BE2C (cell line): ENCODE measurements around the gene SMURF1.

Experiments used
- DNase-seq: peaks from one replicate; pipeline ENCODE4 v3.0.0-alpha.2; 2020
- H3K27me3 ChIP-seq: fragments of 250-450 bp; sonication (Bioruptor Pico); 2 replicates; pipeline ENCODE4 v1.5.1; 2020; ENCODE audit warnings: mild to moderate bottlenecking
- H3K36me3 ChIP-seq: fragments of 250-450 bp; sonication (Bioruptor Pico); 2 replicates; pipeline ENCODE4 v1.5.1; 2020; ENCODE audit warnings: mild to moderate bottlenecking
- H3K4me1 ChIP-seq: fragments of 250-450 bp; sonication (Bioruptor Pico); 2 replicates; pipeline ENCODE4 v1.5.1; 2020
- H3K4me3 ChIP-seq: 2 replicates; pipeline ENCODE4 v1.5.1; 2011; ENCODE audit warnings: low read depth, low read length
- H3K9me3 ChIP-seq: fragments of 250-450 bp; sonication (Bioruptor Pico); 2 replicates; pipeline ENCODE4 v1.5.1; 2020
- TF ChIP-seq, protein P1 (sequence below): IDR thresholded peaks from 2 replicates; pipeline ENCODE4 v1.5.1; 2012; ENCODE audit warnings: mild to moderate bottlenecking, low read depth, low read length

Gene SMURF1

DNA sequence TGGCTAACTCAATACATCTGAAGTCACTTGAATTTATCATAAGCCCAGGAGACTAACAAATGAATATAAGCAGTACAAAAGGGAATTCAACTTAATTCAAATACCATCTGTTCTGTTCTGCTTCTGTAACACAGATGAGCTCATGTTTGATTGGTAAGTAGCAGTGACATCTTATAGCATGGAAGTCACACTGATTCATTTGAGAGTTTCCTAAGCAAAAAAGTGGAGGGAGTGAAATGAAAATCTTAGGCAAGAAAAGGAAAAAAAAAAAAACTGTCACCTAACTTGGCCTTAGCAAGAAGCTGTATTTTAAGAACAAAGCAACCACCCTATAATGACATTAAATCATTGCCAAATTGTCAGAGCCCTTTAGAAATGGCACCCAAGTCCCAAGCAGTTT is 49.5 kb downstream of the SMURF1 start:
- no peak overlapping the region for H3K4me3 ChIP-seq
- no peaks in the 10 kb centered on the region for H3K36me3 ChIP-seq
- H3K9me3 ChIP-seq: no peaks in the 10 kb centered on the region
- H3K4me1 ChIP-seq: no peaks in the 10 kb centered on the region
- no peaks in the 10 kb centered on the region for H3K27me3 ChIP-seq
- TF ChIP-seq, protein P1, sequence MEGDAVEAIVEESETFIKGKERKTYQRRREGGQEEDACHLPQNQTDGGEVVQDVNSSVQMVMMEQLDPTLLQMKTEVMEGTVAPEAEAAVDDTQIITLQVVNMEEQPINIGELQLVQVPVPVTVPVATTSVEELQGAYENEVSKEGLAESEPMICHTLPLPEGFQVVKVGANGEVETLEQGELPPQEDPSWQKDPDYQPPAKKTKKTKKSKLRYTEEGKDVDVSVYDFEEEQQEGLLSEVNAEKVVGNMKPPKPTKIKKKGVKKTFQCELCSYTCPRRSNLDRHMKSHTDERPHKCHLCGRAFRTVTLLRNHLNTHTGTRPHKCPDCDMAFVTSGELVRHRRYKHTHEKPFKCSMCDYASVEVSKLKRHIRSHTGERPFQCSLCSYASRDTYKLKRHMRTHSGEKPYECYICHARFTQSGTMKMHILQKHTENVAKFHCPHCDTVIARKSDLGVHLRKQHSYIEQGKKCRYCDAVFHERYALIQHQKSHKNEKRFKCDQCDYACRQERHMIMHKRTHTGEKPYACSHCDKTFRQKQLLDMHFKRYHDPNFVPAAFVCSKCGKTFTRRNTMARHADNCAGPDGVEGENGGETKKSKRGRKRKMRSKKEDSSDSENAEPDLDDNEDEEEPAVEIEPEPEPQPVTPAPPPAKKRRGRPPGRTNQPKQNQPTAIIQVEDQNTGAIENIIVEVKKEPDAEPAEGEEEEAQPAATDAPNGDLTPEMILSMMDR: no peak
- no peak for DNase-seq

DNA sequence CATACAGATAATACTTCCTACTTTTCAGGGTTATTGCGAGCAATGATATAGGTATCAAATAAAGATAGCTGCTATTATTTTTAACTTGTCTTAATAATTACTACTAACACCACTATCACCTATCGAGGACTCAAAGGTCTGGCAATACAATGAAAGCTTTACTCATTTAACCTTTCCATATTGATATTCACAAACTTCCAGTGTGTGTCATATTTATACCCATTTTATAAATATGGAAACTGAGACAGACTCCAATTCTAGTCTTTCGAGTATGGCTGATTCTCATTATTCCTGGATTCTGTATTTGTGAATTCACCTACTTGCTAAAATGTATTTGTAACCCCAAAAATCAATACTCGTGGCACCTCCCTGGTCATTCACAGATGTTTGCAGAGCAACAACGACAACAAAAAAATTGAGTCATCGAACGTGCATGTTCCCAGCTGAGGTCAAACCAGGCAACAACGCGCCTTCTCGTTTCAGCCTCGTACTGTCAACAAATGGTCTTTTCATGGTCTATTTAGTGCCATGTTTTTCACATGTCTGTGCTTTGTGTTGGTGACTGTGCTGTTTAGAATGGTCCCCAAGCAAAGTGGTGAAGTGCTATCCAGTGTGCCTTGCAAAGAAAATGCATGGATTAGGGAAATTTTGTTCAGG is 51.7 kb downstream of the SMURF1 start:
- H3K4me3 ChIP-seq: no peak overlapping the region
- no peaks in the 10 kb centered on the region for H3K36me3 ChIP-seq
- no peaks in the 10 kb centered on the region for H3K9me3 ChIP-seq
- no peaks in the 10 kb centered on the region; the same call in 1 of the 2 replicates for H3K4me1 ChIP-seq
- no peak for DNase-seq
- TF ChIP-seq, protein P1: no peak
- no peaks in the 10 kb centered on the region for H3K27me3 ChIP-seq

DNA sequence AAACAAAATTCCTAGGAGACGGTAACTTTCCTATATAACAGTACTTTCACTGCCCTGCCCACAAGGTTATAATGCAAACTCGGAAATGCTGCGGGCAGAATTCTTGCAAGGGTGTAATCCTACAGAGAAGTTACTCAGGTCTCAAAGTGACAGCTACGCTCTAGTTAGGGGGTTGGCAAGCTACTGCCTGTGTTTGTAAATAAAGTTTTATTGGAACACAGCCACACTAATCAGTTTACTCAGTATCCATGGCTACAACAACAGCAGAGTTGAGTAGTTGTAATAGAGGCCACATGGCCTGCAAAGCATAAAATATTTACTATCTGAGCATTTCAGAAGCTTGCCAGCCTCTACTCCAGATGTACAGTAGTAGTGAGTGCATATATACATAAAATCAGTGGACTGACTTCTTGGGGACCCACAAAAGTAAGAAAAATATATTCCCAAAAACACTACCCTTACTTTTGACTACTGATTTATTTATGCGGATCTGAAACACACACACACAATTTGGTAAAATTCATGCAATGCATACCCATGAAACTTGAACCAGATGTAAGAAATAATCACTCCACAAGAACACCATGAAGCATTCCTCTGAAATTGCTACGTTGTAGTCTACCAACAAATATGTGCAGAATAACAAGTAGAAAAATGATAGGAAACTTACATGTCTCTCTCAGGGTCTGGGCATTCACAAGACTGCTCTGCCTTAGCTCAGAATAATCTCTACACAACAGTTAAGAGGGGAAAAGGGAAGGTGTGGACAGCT is 53.0 kb downstream of the SMURF1 start:
- Histone ChIP-seq H3K9me3 (no peaks in the 10 kb centered on the region), H3K4me3 (no peak overlapping the region), H3K27me3 (no peaks in the 10 kb centered on the region), H3K36me3 (no peaks in the 10 kb centered on the region), H3K4me1 (no peaks in the 10 kb centered on the region; the same call in 1 of the 2 replicates)
- no peak for DNase-seq
- TF ChIP-seq, protein P1: no peak

DNA sequence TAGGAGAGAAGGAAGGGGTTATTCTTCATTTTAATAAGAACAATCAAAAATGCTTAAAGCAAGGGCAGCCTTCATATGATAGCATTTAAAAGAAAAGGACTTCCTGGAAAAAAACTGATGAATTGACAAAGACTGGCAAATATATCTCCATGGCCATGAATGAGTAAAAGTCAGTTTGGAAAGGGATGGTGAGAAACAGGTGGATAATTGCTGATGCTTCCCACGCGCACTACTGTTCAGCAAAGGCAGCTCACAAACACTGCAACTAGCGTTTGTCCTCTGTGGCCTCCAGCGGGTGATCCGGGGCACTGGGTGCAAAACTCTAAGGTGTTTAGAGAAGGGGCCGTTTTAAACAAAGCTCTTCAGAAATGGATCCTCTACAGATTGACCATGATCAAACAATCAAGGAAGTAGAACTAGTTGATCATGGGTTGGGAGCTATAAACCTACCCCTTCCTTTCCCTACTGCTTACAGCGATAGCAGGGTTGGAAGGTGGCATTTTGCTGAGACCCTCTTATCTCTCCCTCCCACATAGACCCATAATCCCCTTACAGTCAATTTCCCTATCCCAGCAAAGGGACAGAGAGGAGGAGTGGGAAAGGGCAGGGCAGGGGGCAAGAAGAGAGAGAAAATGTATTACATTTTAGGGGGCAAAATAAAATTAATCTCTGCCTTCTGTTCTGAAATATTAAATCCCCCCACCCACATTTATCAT is 53.8 kb downstream of the SMURF1 start:
- TF ChIP-seq, protein P1: no peak
- H3K4me3 ChIP-seq: no peak overlapping the region
- DNase-seq: no peak
- no peaks in the 10 kb centered on the region for H3K9me3 ChIP-seq
- no peaks in the 10 kb centered on the region; the same call in 1 of the 2 replicates for H3K4me1 ChIP-seq
- H3K27me3 ChIP-seq: no peaks in the 10 kb centered on the region
- H3K36me3 ChIP-seq: no peaks in the 10 kb centered on the region

DNA sequence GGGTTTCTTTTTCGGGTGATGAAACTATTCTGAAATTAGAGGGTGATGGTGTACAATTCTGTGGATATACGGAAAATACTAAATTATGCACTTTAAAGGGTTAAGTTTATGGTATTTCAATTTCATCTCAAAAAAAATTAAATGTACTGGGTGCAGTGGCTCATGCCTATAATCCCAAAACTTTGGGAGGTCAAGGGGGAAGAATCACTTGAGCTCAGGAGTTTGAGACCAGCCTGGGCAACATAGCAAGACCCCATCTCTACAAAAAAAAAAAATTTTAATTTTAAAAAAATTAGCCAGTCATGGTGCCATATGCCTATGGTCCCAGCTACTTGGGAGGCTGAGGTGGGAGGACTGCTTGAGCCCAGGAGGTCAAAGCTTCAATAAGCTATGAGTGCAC is 57.0 kb downstream of the SMURF1 start:
- TF ChIP-seq, protein P1: no peak
- no peak for DNase-seq
- no peaks in the 10 kb centered on the region for H3K36me3 ChIP-seq
- H3K4me3 ChIP-seq: no peak overlapping the region
- H3K27me3 ChIP-seq: no peaks in the 10 kb centered on the region
- H3K4me1 ChIP-seq: no peaks in the 10 kb centered on the region; the same call in 1 of the 2 replicates
- H3K9me3 ChIP-seq: no peaks in the 10 kb centered on the region

DNA sequence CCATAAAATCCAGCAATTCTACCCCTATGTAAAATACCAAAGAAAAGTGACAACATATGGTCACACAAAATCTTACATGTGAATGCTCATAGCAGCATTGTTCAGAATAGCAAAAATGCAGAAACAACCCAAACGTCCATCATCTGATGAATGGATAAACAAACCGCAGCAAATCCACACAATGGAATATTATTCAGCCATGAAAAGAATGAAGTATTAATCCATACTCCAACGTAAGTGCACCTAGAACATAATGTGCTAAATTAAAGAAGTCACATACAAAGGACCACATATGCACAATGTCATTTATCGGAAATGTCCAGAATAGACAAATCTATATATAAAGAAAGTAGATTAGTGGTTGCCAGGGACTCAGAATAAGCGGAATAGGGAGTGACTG is 57.4 kb downstream of the SMURF1 start:
- Histone ChIP-seq H3K36me3 (no peaks in the 10 kb centered on the region), H3K4me1 (no peaks in the 10 kb centered on the region; the same call in 1 of the 2 replicates), H3K9me3 (no peaks in the 10 kb centered on the region), H3K4me3 (no peak overlapping the region), H3K27me3 (no peaks in the 10 kb centered on the region)
- TF ChIP-seq, protein P1: no peak
- DNase-seq: no peak
